SIG-M5 treated with dmso at 0.1 percent for 504 hours (cell line): Measurements from ENCODE around the gene TRIM8.
"Not testable (repeated sequence)": the region's sequence is repeated elsewhere in the genome, so short reads cannot be mapped to it uniquely, and the experiment has no call there.

Source experiments
- DNase-seq: peaks from one replicate; lab custom pipeline; 2025; ENCODE audit not compliant: unreplicated experiment; lab: John Stamatoyannopoulos, UW

TRIM8 gene

GRCh38 chr10:102695401-102695800 is 51.1 kb downstream of the TRIM8 start:
- not testable (repeated sequence) for DNase-seq

DNA sequence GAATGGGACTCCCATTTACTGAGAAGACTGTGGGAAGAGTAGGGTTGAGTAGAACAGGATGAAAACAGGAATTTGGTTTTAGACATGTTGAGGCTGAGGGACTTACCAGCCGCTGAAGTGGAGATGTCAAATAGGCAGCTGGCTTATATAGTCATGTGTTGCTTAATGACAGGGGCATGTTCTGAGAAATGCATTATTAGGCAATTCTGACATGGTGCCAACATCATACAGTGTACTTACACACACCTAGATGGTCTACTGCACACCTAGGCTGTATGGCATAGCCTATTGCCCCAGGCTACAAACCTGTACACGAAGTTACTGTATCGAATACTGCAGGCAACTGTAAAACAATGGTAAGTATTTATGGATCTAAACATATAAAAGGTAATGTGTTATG is 52.5 kb downstream of the TRIM8 start:
- DNase-seq, result no peak

DNA sequence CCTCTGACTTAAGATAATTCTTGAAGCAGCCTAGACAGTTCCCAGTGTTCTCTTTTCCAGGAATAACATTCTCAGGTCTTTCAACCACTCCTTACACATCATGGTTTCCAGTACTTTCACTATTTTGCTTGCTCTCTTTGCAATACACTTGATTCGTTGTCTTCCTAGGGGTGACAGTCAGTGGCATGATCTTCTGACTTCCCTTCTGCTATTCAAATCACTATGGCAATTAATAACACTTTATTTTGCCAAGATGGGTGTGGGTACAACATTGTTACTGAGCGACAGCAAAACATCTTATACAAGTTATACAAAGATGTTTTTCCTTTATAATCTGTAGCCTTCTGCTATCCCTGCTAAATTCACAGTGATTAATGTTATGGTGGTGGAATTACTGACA is 54.6 kb downstream of the TRIM8 start:
- no peak for DNase-seq

GRCh38 chr10:102701272-102701671 is 57.0 kb downstream of the TRIM8 start:
- DNase-seq, result no peak

DNA sequence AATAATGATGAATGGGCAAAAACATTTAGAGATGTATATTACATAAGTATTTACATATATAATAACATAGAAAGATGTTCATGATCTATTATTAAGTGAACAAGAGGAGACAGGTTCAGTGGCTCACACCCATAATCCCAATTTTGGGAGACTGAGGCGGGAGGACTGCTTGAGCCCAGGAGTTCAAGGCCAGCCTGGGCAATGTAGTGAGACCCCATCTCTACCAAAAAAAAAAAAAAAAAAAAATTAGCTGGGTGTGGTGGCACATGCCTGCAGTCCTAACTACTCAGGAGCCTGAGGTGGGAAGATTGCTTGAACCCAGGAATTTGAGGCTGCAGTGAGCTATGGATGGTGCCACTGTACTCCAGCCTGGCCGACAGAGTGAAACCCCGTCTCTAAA is 57.5 kb downstream of the TRIM8 start:
- DNase-seq, result no peak

- no peak for DNase-seq
Measured at GRCh38 chr10:102702742-102703141, 58.5 kb downstream of the TRIM8 start.

- no peak for DNase-seq
Measured at GRCh38 chr10:102704915-102705314, 60.6 kb downstream of the TRIM8 start.

- no peak for DNase-seq
Measured at GRCh38 chr10:102705531-102705930, 61.3 kb downstream of the TRIM8 start.
